H1 (cell line): ENCODE data around the gene LYPD4. TPM values are rescaled to one million over a fixed set of nuclear protein-coding genes. Genes with fewer than 3 reads are reported as not detected.

ENCODE experiments used
- CTCF ChIA-PET: fragments of 300-600 bp; sonication (Branson Sonifier 250); formaldehyde crosslinking; loops from one replicate; lab custom pipeline; 2021; ENCODE audit not compliant: partially characterized antibody; lab: Charles Lee
- POLR2A ChIA-PET: fragments of 300-600 bp; sonication (Branson Sonifier 250); formaldehyde crosslinking; loops from one replicate; lab custom pipeline; 2021; ENCODE audit warnings: inconsistent platforms; ENCODE audit not compliant: partially characterized antibody; lab: Charles Lee
- DNase-seq, 2 experiments: peaks; one replicate each; pipeline versions ENCODE4 v3.0.0 to v3.0.0-alpha.2; 2010 to 2022; ENCODE audit warnings: low spot score in 2 of 2, low read depth in 1 of 2, mixed read lengths in 1 of 2
- FAIRE-seq: peaks from 2 replicates; lab custom pipeline; 2011; peaks lifted over from hg19 to GRCh38; lab: Jason Lieb, UNC
- H2AFZ ChIP-seq: 2 replicates; pipeline ENCODE4 v1.8.1; 2012; ENCODE audit warnings: low read length, inconsistent platforms
- H2AK5ac ChIP-seq: 2 replicates; pipeline ENCODE4 v1.6.1; 2013; ENCODE audit warnings: low read depth, low read length
- H2BK120ac ChIP-seq: replicated peaks from 2 replicates; pipeline ENCODE3; 2013; ENCODE audit warnings: low read depth, low read length, inconsistent platforms
- H2BK12ac ChIP-seq: 2 replicates; pipeline ENCODE4 v1.6.1; 2013; ENCODE audit warnings: low read depth, low read length
- H2BK15ac ChIP-seq: 2 replicates; pipeline ENCODE4 v1.6.1; 2013; ENCODE audit warnings: low read length
- H2BK20ac ChIP-seq: 2 replicates; pipeline ENCODE4 v1.6.1; 2013; ENCODE audit warnings: low read length
- H2BK5ac ChIP-seq: 2 replicates; pipeline ENCODE4 v1.6.1; 2013; ENCODE audit warnings: low read depth, low read length
- H3K14ac ChIP-seq: 2 replicates; pipeline ENCODE4 v1.6.1; 2013; ENCODE audit warnings: inconsistent platforms; ENCODE audit not compliant: insufficient read length
- H3K18ac ChIP-seq: 2 replicates; pipeline ENCODE4 v1.6.1; 2013; ENCODE audit warnings: low read length; ENCODE audit errors: extremely low read depth
- H3K23ac ChIP-seq: 2 replicates; pipeline ENCODE4 v1.6.1; 2013; ENCODE audit warnings: inconsistent platforms; ENCODE audit not compliant: insufficient read length
- H3K23me2 ChIP-seq: 2 replicates; pipeline ENCODE4 v1.6.1; 2013; ENCODE audit warnings: low read depth, low read length
- H3K27ac ChIP-seq: 2 replicates; pipeline ENCODE4 v1.6.1; 2011; ENCODE audit warnings: low read depth, low read length, inconsistent platforms
- H3K27me3 ChIP-seq, 4 experiments: replicated peaks in 1 of 4; 1 replicate in 1 of 4; 2 replicates in 3 of 4; pipeline versions ENCODE4 v1.6.1 to v1.8.1; 2011 to 2013; ENCODE audit warnings: low read length in 3 of 4, mild to moderate bottlenecking in 3 of 4, inconsistent platforms in 2 of 4, mixed read lengths in 2 of 4, moderate library complexity in 1 of 4; ENCODE audit not compliant: control insufficient read depth in 3 of 4, insufficient read depth in 3 of 4; ENCODE audit errors: extremely low read depth in 1 of 4
- H3K36me3 ChIP-seq, 4 experiments: 2 replicates each; pipeline versions ENCODE4 v1.6.1 to v1.8.1; 2011 to 2013; ENCODE audit warnings: mild to moderate bottlenecking in 4 of 4, low read length in 3 of 4, moderate library complexity in 2 of 4, control low read depth in 1 of 4, inconsistent platforms in 1 of 4; ENCODE audit not compliant: insufficient read depth in 4 of 4, control insufficient read depth in 2 of 4
- H3K4ac ChIP-seq: replicated peaks from 2 replicates; pipeline ENCODE3; 2013; ENCODE audit warnings: low read length, low read depth, mixed read lengths, inconsistent platforms; ENCODE audit not compliant: insufficient read length
- H3K4me1 ChIP-seq, 4 experiments: replicated peaks in 1 of 4; 1 replicate in 1 of 4; 2 replicates in 3 of 4; pipeline versions ENCODE4 v1.6.1 to v1.8.1; 2011 to 2013; ENCODE audit warnings: low read length in 3 of 4, inconsistent platforms in 2 of 4, mixed read lengths in 1 of 4; ENCODE audit not compliant: insufficient read depth in 4 of 4, control insufficient read depth in 3 of 4
- H3K4me2 ChIP-seq, 2 experiments: 2 replicates each; pipeline versions ENCODE4 v1.6.1 to v1.8.1; 2011 to 2013; ENCODE audit warnings: low read depth in 2 of 2, low read length in 2 of 2, control low read depth in 1 of 2, inconsistent platforms in 1 of 2, mild to moderate bottlenecking in 1 of 2; ENCODE audit not compliant: insufficient read depth in 1 of 2
- H3K4me3 ChIP-seq, 4 experiments: fragments of 200-600, 300-600 bp in 1 of 4; sonication (generic), shearing (Covaris generic), sonication (Bioruptor Twin) in 1 of 4; 2 replicates each; pipeline versions ENCODE4 v1.5.1 to v1.8.1; 2011 to 2016; ENCODE audit warnings: low read length in 4 of 4, low read depth in 3 of 4, control low read depth in 2 of 4, inconsistent platforms in 2 of 4, mild to moderate bottlenecking in 2 of 4, mixed read lengths in 1 of 4, moderate library complexity in 1 of 4; ENCODE audit not compliant: insufficient read depth in 2 of 4; ENCODE audit errors: extremely low read depth in 1 of 4
- H3K56ac ChIP-seq: replicated peaks from 2 replicates; pipeline ENCODE3; 2013; ENCODE audit warnings: low read depth, mild to moderate bottlenecking, mixed read lengths, low read length, inconsistent platforms; ENCODE audit not compliant: insufficient read length
- H3K79me1 ChIP-seq: 2 replicates; pipeline ENCODE4 v1.6.1; 2013; ENCODE audit warnings: low read depth, low read length, control low read depth
- H3K79me2 ChIP-seq, 2 experiments: 2 replicates each; pipeline versions ENCODE4 v1.6.1 to v1.8.1; 2012 to 2013; ENCODE audit warnings: low read length in 2 of 2, mild to moderate bottlenecking in 2 of 2, inconsistent platforms in 1 of 2; ENCODE audit not compliant: insufficient read depth in 2 of 2, control insufficient read depth in 1 of 2
- H3K9ac ChIP-seq, 4 experiments: replicated peaks in 1 of 4; 1 replicate in 1 of 4; 2 replicates in 3 of 4; pipeline versions ENCODE4 v1.6.1 to v1.8.1; 2011 to 2013; ENCODE audit warnings: low read depth in 3 of 4, low read length in 3 of 4, control low read depth in 2 of 4, mild to moderate bottlenecking in 2 of 4, moderate library complexity in 2 of 4, inconsistent platforms in 1 of 4; ENCODE audit errors: extremely low read depth in 1 of 4
- H3K9me3 ChIP-seq, 2 experiments: 2 replicates each; pipeline versions ENCODE4 v1.6.1 to v1.8.1; 2012 to 2013; ENCODE audit warnings: mild to moderate bottlenecking in 2 of 2, moderate library complexity in 2 of 2, control low read depth in 1 of 2, inconsistent platforms in 1 of 2, low read depth in 1 of 2, low read length in 1 of 2, mixed read lengths in 1 of 2; ENCODE audit not compliant: insufficient read depth in 2 of 2
- H4K20me1 ChIP-seq, 2 experiments: replicated peaks in 1 of 2; 2 replicates each; pipeline versions ENCODE3 to v1.8.1; 2011 to 2013; ENCODE audit warnings: inconsistent platforms in 2 of 2, low read length in 2 of 2, mild to moderate bottlenecking in 1 of 2; ENCODE audit not compliant: insufficient read depth in 2 of 2, control insufficient read depth in 1 of 2
- H4K5ac ChIP-seq: 2 replicates; pipeline ENCODE4 v1.6.1; 2013; ENCODE audit warnings: low read length, low read depth, mixed read lengths, inconsistent platforms; ENCODE audit not compliant: insufficient read length
- H4K8ac ChIP-seq: 2 replicates; pipeline ENCODE4 v1.8.0; 2013; ENCODE audit warnings: mild to moderate bottlenecking, moderate library complexity, low read length, inconsistent platforms; ENCODE audit not compliant: insufficient read depth; ENCODE audit errors: extremely low read depth
- H4K91ac ChIP-seq: replicated peaks from 2 replicates; pipeline ENCODE3; 2013; ENCODE audit warnings: low read length, mixed read lengths, inconsistent platforms; ENCODE audit not compliant: insufficient read length
- YY1 ChIP-seq: IDR thresholded peaks from 2 replicates; pipeline ENCODE4 v1.6.1; 2011; ENCODE audit warnings: low read depth, mild to moderate bottlenecking, low read length
- WGBS, 2 experiments: shearing (Covaris generic) in 1 of 2; methylation state at CpG; one replicate each; pipeline versions ENCODE4 v1.1.6 to v1.1.7; 2013 to 2015; ENCODE audit warnings: low lambda C conversion rate in 2 of 2, mixed read lengths in 2 of 2, inconsistent platforms in 1 of 2, low coverage in 1 of 2, missing lambda C conversion rate in 1 of 2; ENCODE audit not compliant: insufficient replicate concordance in 2 of 2, insufficient coverage in 1 of 2, insufficient read length in 1 of 2; ENCODE audit errors: extremely low coverage in 1 of 2, missing lambda C conversion rate in 1 of 2; 5-methylcytosine and 5-hydroxymethylcytosine counted together
- polyA plus RNA-seq, 7 experiments: library from polyadenylated mRNA; depleted of rRNA in 3 of 7; stranded (reverse) in 5 of 7; unstranded in 2 of 7; fragments of >200 nt in 5 of 7; fragments of 200-250 nt in 2 of 7; gene quantifications; 1 replicate in 5 of 7; 2 replicates in 1 of 7; 4 replicates in 1 of 7; pipeline versions ENCODE4 v1.2.1 to v1.2.3, GENCODE V29; 2011 to 2013; ENCODE audit warnings: missing spikeins in 2 of 7, mixed read lengths in 2 of 7
- total RNA-seq: library from RNA; stranded (reverse); fragmentation: NEBNext Ultra II Directional; extraction: Animal tissue kit (Norgen Biotek cat#: 25700); gene quantifications from 2 replicates; pipeline ENCODE4 v1.2.1, GENCODE V29; 2021

LYPD4 gene
- total and polyA plus RNA-seq, 2 of the 8 experiments (the other 6 are each of a cell fraction or from before 2014, with no cell fraction given): 0.06 TPM; not detected in 1

GRCh38 chr19:41811981-41812380 is 32.5 kb downstream of the LYPD4 start:
- FAIRE-seq (no peak), DNase-seq (no peak)
- no peak overlapping the region for H2AFZ ChIP-seq
- no peak overlapping the region for H4K91ac ChIP-seq
- H4K8ac ChIP-seq: no peak overlapping the region
- no peak overlapping the region for H2BK15ac ChIP-seq
- H3K23me2 ChIP-seq: no peaks in the 10 kb centered on the region
- no peaks in the 10 kb centered on the region for H3K4me1 ChIP-seq
- H3K9ac ChIP-seq: no peak overlapping the region
- no peak overlapping the region for H3K4me3 ChIP-seq
- H2BK12ac ChIP-seq: no peak overlapping the region
- H4K20me1 ChIP-seq: peaks cover 0 to 1% of the 10 kb centered on the region in 2 experiments
- 69% methylated on average over 3 of the region's 3 CpGs; no CpG with 5 or more reads in 1 of the 2 experiments for WGBS, 2 experiments
- POLR2A ChIA-PET: interaction anchor here (1.2 kb wide), 1 partner anchor 47 kb away, joined by 3 read pairs; no protein-coding TSS in a partner anchor
- H3K36me3 ChIP-seq: no peaks in the 10 kb centered on the region
- H3K79me1 ChIP-seq: no peaks in the 10 kb centered on the region; the same call in 1 of the 2 replicates
- H3K79me2 ChIP-seq: no peaks in the 10 kb centered on the region
- H2BK20ac ChIP-seq: no peak overlapping the region
- peaks cover 73 to 79% of the 10 kb centered on the region in 2 experiments for H3K9me3 ChIP-seq
- no peak overlapping the region for H3K56ac ChIP-seq
- TF ChIP-seq YY1: no peak
- no peak overlapping the region for H3K23ac ChIP-seq
- CTCF ChIA-PET: interaction anchor here (0.6 to 1.8 kb wide), 2 partner anchors 17 to 604 kb away, joined by 3 to 7 read pairs; no protein-coding TSS in a partner anchor
- no peaks in the 10 kb centered on the region for H3K27me3 ChIP-seq
- H3K18ac ChIP-seq: no peak overlapping the region
- no peak overlapping the region for H2BK120ac ChIP-seq
- no peak overlapping the region for H3K4me2 ChIP-seq
- H2BK5ac ChIP-seq: no peak overlapping the region
- no peak overlapping the region for H3K14ac ChIP-seq
- no peak overlapping the region for H4K5ac ChIP-seq
- no peak overlapping the region for H2AK5ac ChIP-seq
- no peak overlapping the region for H3K27ac ChIP-seq
- H3K4ac ChIP-seq: no peak overlapping the region
